SK-N-SH treated with all-trans-retinoic acid at 6 μM for 48 hours (cell line): ENCODE measurements around the gene FAAP100.

Experiments
- ATAC-seq: fragments of 200-7000 bp; cut with Tn5 transposase; 3 replicates; pipeline ENCODE4 v1.9.1; 2020; ENCODE audit warnings: mild to moderate bottlenecking, moderate library complexity
- ARNTL ChIP-seq: fragments of 450-650 bp; formaldehyde crosslinking; IDR thresholded peaks from 2 replicates; pipeline ENCODE4 v1.5.0; 2020; ENCODE audit warnings: low read depth, mild to moderate bottlenecking, moderate library complexity, borderline replicate concordance
- BACH2 ChIP-seq: fragments of 250-450 bp; sonication (Bioruptor Pico); IDR thresholded peaks from 2 replicates; pipeline ENCODE4 v1.9.0; 2021; ENCODE audit warnings: mild to moderate bottlenecking, borderline replicate concordance
- CREB5 ChIP-seq: fragments of 250-450 bp; sonication (Bioruptor Pico); IDR thresholded peaks from 2 replicates; pipeline ENCODE4 v1.5.1; 2020; ENCODE audit warnings: low read depth, mild to moderate bottlenecking, moderate library complexity
- CSDC2 ChIP-seq: fragments of 250-450 bp; sonication (Bioruptor Pico); IDR thresholded peaks from 2 replicates; pipeline ENCODE4 v1.5.0; 2020; ENCODE audit warnings: mild to moderate bottlenecking, moderate library complexity
- CSRNP3 ChIP-seq: fragments of 250-450 bp; sonication (Bioruptor Pico); IDR thresholded peaks from 2 replicates; pipeline ENCODE4 v1.5.1; 2021; ENCODE audit warnings: mild to moderate bottlenecking, moderate library complexity
- ESRRG ChIP-seq: fragments of 250-450 bp; sonication (Bioruptor Pico); IDR thresholded peaks from 2 replicates; pipeline ENCODE4 v1.6.1; 2021; ENCODE audit warnings: mild to moderate bottlenecking
- GLIS3 ChIP-seq: fragments of 250-450 bp; sonication (Bioruptor Pico); IDR thresholded peaks from 2 replicates; pipeline ENCODE4 v1.5.0; 2020; ENCODE audit warnings: mild to moderate bottlenecking, moderate library complexity
- ISL1 ChIP-seq: fragments of 250-450 bp; sonication (Bioruptor Pico); IDR thresholded peaks from 2 replicates; pipeline ENCODE4 v2.1.2; 2022; ENCODE audit warnings: mild to moderate bottlenecking, moderate library complexity
- OSR1 ChIP-seq: fragments of 250-450 bp; sonication (Bioruptor Pico); IDR thresholded peaks from 2 replicates; pipeline ENCODE4 v1.8.0; 2022; ENCODE audit warnings: moderate library complexity, mild to moderate bottlenecking, inconsistent platforms
- PATZ1 ChIP-seq: fragments of 250-450 bp; sonication (Bioruptor Pico); IDR thresholded peaks from 2 replicates; pipeline ENCODE4 v1.8.0; 2020; ENCODE audit warnings: mild to moderate bottlenecking, moderate library complexity, borderline replicate concordance
- POU6F1 ChIP-seq: fragments of 250-450 bp; sonication (Bioruptor Pico); IDR thresholded peaks from 2 replicates; pipeline ENCODE4 v1.8.0; 2021; ENCODE audit warnings: low read depth, mild to moderate bottlenecking, moderate library complexity, borderline replicate concordance
- PPARA ChIP-seq: fragments of 250-450 bp; sonication (Bioruptor Pico); IDR thresholded peaks from 2 replicates; pipeline ENCODE4 v1.5.0; 2020; ENCODE audit warnings: mild to moderate bottlenecking, borderline replicate concordance
- TOX ChIP-seq: fragments of 250-450 bp; sonication (Bioruptor Pico); IDR thresholded peaks from 2 replicates; pipeline ENCODE4 v1.8.0; 2021; ENCODE audit warnings: mild to moderate bottlenecking, moderate library complexity, borderline replicate concordance
- TSHZ2 ChIP-seq: fragments of 250-450 bp; sonication (Bioruptor Pico); IDR thresholded peaks from 2 replicates; pipeline ENCODE4 v1.5.0; 2020; ENCODE audit warnings: mild to moderate bottlenecking, moderate library complexity
- ZC3H10 ChIP-seq: fragments of 250-450 bp; sonication (Bioruptor Pico); IDR thresholded peaks from 2 replicates; pipeline ENCODE4 v1.5.1; 2021; ENCODE audit warnings: mild to moderate bottlenecking, moderate library complexity
- ZFP3 ChIP-seq: fragments of 250-450 bp; sonication (Bioruptor Pico); IDR thresholded peaks from 2 replicates; pipeline ENCODE4 v1.5.0; 2020; ENCODE audit warnings: mild to moderate bottlenecking, moderate library complexity
- ZFP30 ChIP-seq: fragments of 450-650 bp; formaldehyde crosslinking; IDR thresholded peaks from 2 replicates; pipeline ENCODE4 v1.5.0; 2022; ENCODE audit warnings: mild to moderate bottlenecking, moderate library complexity
- ZNF565 ChIP-seq: fragments of 450-650 bp; formaldehyde crosslinking; conservative IDR thresholded peaks from 2 replicates; pipeline ENCODE4 v1.5.0; 2020; ENCODE audit warnings: low read depth, mild to moderate bottlenecking, moderate library complexity
- ZNF70 ChIP-seq: fragments of 450-650 bp; formaldehyde crosslinking; IDR thresholded peaks from 2 replicates; pipeline ENCODE4 v1.5.0; 2020; ENCODE audit warnings: mild to moderate bottlenecking, moderate library complexity
- ZNF8 ChIP-seq: fragments of 450-650 bp; formaldehyde crosslinking; IDR thresholded peaks from 2 replicates; pipeline ENCODE4 v1.5.0; 2020; ENCODE audit warnings: mild to moderate bottlenecking, moderate library complexity

FAAP100 gene

GRCh38 chr17:81515530-81516041, 36.6 kb downstream of the FAAP100 start:
- no peak for TF ChIP-seq ZFP30 (CRISPR knock-in tag)
- no peak for TF ChIP-seq ZNF565
- no peak for TF ChIP-seq OSR1 (CRISPR knock-in tag)
- no peak for TF ChIP-seq ARNTL (CRISPR knock-in tag)
- TF ChIP-seq GLIS3 = no peak
- TF ChIP-seq ESRRG (CRISPR knock-in tag) = no peak
- no peak for TF ChIP-seq TOX (CRISPR knock-in tag)
- no peak for TF ChIP-seq ZFP3 (CRISPR knock-in tag)
- TF ChIP-seq CREB5 (CRISPR knock-in tag) = no peak
- TF ChIP-seq, all 23 proteins: peak for 0
- ATAC-seq = no peak; the same call in 1 of the 3 replicates

- TF ChIP-seq GLIS3 = no peak
- ATAC-seq = peak; percentile 56
These were observed 37.2 kb downstream of the FAAP100 start for GRCh38 chr17:81514739-81515529.

- no peak for TF ChIP-seq ZNF70 (CRISPR knock-in tag)
- TF ChIP-seq PPARA (CRISPR knock-in tag) = no peak
- no peak for TF ChIP-seq ZNF8 (CRISPR knock-in tag)
- TF ChIP-seq GLIS3 = no peak
- no peak for TF ChIP-seq BACH2 (CRISPR knock-in tag)
- TF ChIP-seq ZFP3 (CRISPR knock-in tag) = no peak
- TF ChIP-seq POU6F1 (CRISPR knock-in tag) = no peak
- no peak for TF ChIP-seq TOX (CRISPR knock-in tag)
- TF ChIP-seq ARNTL (CRISPR knock-in tag) = no peak
- TF ChIP-seq ESRRG (CRISPR knock-in tag) = no peak
- no peak for TF ChIP-seq ZC3H10 (CRISPR knock-in tag)
- no peak for TF ChIP-seq OSR1 (CRISPR knock-in tag)
- TF ChIP-seq PATZ1 (CRISPR knock-in tag) = no peak
- TF ChIP-seq ISL1 (CRISPR knock-in tag) = no peak
- no peak for TF ChIP-seq CSRNP3
- no peak for TF ChIP-seq TSHZ2 (CRISPR knock-in tag)
- TF ChIP-seq CSDC2 (CRISPR knock-in tag) = no peak
- TF ChIP-seq ZNF565 = no peak
- TF ChIP-seq CREB5 (CRISPR knock-in tag) = no peak
- no peak for ATAC-seq
These were observed 37.7 kb downstream of the FAAP100 start for GRCh38 chr17:81514489-81514738.
